Fibroblast of lung (primary cell): ENCODE measurements around the gene DKK3.

Source experiments
- CTCF ChIP-seq, 2 donors: IDR thresholded peaks in 1 of 2; conservative IDR thresholded peaks in 1 of 2; 1 replicate in 1 of 2; 2 replicates in 1 of 2; pipeline ENCODE4 v1.5.1; 2011 to 2012; ENCODE audit warnings: low read length in 2 of 2, control low read depth in 1 of 2, inconsistent platforms in 1 of 2, low read depth in 1 of 2, mild to moderate bottlenecking in 1 of 2
- EZH2 ChIP-seq: IDR thresholded peaks from 2 replicates; pipeline ENCODE4 v1.5.1; 2012; ENCODE audit warnings: low read length, control low read depth, mild to moderate bottlenecking; ENCODE audit errors: missing control alignments

GRCh38 chr11:11992257-11993212, 15.9 kb downstream of the DKK3 start:
- TF ChIP-seq CTCF (conservative IDR thresholded peaks at IDR 0.05 in 1 of 2, IDR thresholded peaks at IDR 0.05 in 1 of 2; ENCODE audit: low read depth in 1 of 2, low read length in 2 of 2) (no peak), EZH2 (no peak)
